Central memory CD8-positive, alpha-beta T cell (primary cell): ENCODE data around the gene PEMT.
"Not testable (repeated sequence)": the region's sequence is repeated elsewhere in the genome, so short reads cannot be mapped to it uniquely, and the experiment has no call there.

Experiments used
- ATAC-seq: fragments of 150-1000 bp; cut with Tn5 transposase; replicated peaks from 2 replicates; pipeline ENCODE4 v1.10.0; 2022; ENCODE audit warnings: mild to moderate bottlenecking, moderate FRiP score, moderate number of reproducible peaks; ENCODE audit not compliant: poor library complexity, severe bottlenecking; ENCODE audit errors: extremely low read depth
- DNase-seq, 2 donors: peaks; one replicate each; pipeline ENCODE4 v3.0.0; 2021; ENCODE audit warnings: low spot score in 2 of 2
- H3K27ac Mint-ChIP-seq: one replicate; pipeline ENCODE4 v1.8.0; 2022; ENCODE audit warnings: low read depth, mild to moderate bottlenecking, moderate library complexity, mixed read lengths
- H3K27me3 Mint-ChIP-seq: one replicate; pipeline ENCODE4 v1.8.0; 2022; ENCODE audit warnings: mixed read lengths
- H3K36me3 Mint-ChIP-seq: one replicate; pipeline ENCODE4 v1.8.0; 2022; ENCODE audit warnings: mild to moderate bottlenecking, moderate library complexity, mixed read lengths; ENCODE audit not compliant: insufficient read depth
- H3K4me1 Mint-ChIP-seq: one replicate; pipeline ENCODE4 v1.8.0; 2022; ENCODE audit warnings: mixed read lengths
- H3K4me3 Mint-ChIP-seq: one replicate; pipeline ENCODE4 v1.8.0; 2022; ENCODE audit warnings: mild to moderate bottlenecking, moderate library complexity, mixed read lengths
- H3K9me3 Mint-ChIP-seq: one replicate; pipeline ENCODE4 v1.8.0; 2022; ENCODE audit warnings: mixed read lengths

The PEMT gene

DNA sequence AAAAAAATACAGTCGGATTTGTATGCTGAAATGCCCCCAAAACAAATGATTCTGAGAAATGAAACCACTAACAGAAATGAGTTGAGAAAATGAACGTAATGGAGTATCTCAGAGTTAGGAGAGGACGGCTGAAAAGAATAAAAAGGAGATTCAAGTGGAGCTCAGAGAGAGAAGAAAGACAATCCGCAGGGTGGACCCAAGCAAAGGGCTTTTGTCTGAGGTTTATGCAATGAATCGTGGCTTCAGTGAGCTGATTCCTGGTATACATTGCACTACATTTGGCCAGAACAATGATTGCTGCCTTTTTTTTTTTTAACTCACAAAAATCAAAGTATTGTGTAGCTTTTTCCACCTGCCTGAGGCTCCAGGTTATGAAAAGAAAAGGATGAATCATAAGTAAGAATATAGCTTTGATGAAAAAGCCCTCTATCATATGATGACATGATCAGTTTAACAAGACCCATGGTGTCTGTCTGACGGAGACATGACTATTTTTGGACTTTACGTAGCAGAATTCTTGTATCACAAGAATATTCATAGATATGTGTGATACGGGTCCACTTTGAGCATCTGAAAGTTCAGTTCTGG, 119.1 kb downstream of the PEMT start:
- Mint-ChIP-seq H3K9me3 (no peaks in the 10 kb centered on the region), H3K27me3 (peaks cover 60% of the 10 kb centered on the region), H3K4me3 (no peak overlapping the region), H3K27ac (no peak overlapping the region), H3K36me3 (peaks cover 12% of the 10 kb centered on the region), H3K4me1 (peaks cover 14% of the 10 kb centered on the region)
- ATAC-seq (no peak), DNase-seq (no peak)

GRCh38 chr17:17469996-17470395, 121.5 kb downstream of the PEMT start:
- Mint-ChIP-seq H3K27me3 (peaks cover 77% of the 10 kb centered on the region), H3K9me3 (no peaks in the 10 kb centered on the region), H3K4me3 (no peak overlapping the region), H3K4me1 (no peaks in the 10 kb centered on the region), H3K36me3 (no peaks in the 10 kb centered on the region), H3K27ac (no peak overlapping the region)
- DNase-seq (no peak), ATAC-seq (no peak)

- Mint-ChIP-seq H3K27me3 (peaks cover 83% of the 10 kb centered on the region), H3K4me3 (no peak overlapping the region), H3K27ac (no peak overlapping the region), H3K9me3 (no peaks in the 10 kb centered on the region), H3K36me3 (no peaks in the 10 kb centered on the region), H3K4me1 (no peaks in the 10 kb centered on the region)
- no peak for DNase-seq
- ATAC-seq, result no peak
Measured at GRCh38 chr17:17469358-17469757, 122.2 kb downstream of the PEMT start.

GRCh38 chr17:17468217-17469010, 123.1 kb downstream of the PEMT start:
- no peak for DNase-seq

DNA sequence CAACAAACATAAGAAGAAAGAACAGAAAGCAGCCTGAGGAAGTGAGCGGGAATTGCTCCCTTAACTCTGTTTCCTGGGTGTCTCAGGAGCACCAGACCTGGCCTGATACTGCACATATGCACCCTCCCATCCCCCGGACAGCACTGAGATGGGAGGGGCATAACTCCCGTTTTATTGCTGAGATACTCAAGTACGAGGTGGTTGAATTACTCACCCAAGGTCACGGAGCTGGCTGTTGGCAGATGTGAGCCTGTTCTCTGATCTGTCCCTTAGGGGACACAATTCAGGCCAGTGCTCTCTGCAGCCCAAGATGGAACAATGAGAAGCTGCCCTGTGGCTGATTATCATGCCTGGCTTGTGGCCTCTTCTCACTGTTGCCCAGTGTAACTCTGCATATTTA, 123.8 kb downstream of the PEMT start:
- no peak for ATAC-seq
- Mint-ChIP-seq H3K9me3 (no peaks in the 10 kb centered on the region), H3K4me3 (no peak overlapping the region), H3K36me3 (no peaks in the 10 kb centered on the region), H3K27me3 (peaks cover 82% of the 10 kb centered on the region), H3K4me1 (no peaks in the 10 kb centered on the region), H3K27ac (no peak overlapping the region)
- no peak for DNase-seq

More at GRCh38 chr17:17468217-17469010, 123.1 kb downstream of the PEMT start:
- H3K4me1 Mint-ChIP-seq, result no peaks in the 10 kb centered on the region
- H3K4me3 Mint-ChIP-seq, result no peak overlapping the region
- H3K27ac Mint-ChIP-seq, result no peak overlapping the region
- no peaks in the 10 kb centered on the region for H3K9me3 Mint-ChIP-seq
- H3K27me3 Mint-ChIP-seq, result peaks cover 89% of the 10 kb centered on the region
- H3K36me3 Mint-ChIP-seq, result no peaks in the 10 kb centered on the region
- ATAC-seq, result no peak

- Mint-ChIP-seq H3K9me3 (no peaks in the 10 kb centered on the region), H3K4me1 (no peaks in the 10 kb centered on the region), H3K4me3 (no peak overlapping the region), H3K36me3 (no peaks in the 10 kb centered on the region), H3K27me3 (peaks cover 75% of the 10 kb centered on the region), H3K27ac (no peak overlapping the region)
- ATAC-seq, result no peak
- no peak for DNase-seq
Measured at GRCh38 chr17:17467016-17467415, 124.5 kb downstream of the PEMT start.

GRCh38 chr17:17466511-17466910, 125.0 kb downstream of the PEMT start:
- no peak for DNase-seq
- Mint-ChIP-seq H3K4me1 (no peaks in the 10 kb centered on the region), H3K4me3 (no peak overlapping the region), H3K36me3 (no peaks in the 10 kb centered on the region), H3K27me3 (peaks cover 70% of the 10 kb centered on the region), H3K27ac (no peak overlapping the region), H3K9me3 (no peaks in the 10 kb centered on the region)
- no peak for ATAC-seq

DNA sequence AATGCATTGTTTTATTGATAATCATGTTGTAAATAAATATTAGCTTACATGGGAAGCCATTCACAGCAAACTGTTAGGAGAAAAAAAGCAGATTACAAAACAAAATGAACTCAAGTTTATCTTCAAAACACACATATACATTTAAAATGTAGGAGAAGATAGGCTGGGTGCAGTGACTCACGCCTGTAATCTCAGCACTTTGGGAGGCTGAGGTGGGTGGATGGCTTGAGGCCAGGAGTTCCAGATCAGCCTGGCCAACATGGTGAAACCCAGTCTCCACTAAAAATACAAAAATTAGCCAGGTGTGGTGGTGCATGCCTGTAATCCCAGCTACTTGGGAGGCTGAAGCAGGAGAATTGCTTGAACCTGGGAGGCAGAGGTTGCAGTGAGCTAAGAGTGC, 125.6 kb downstream of the PEMT start:
- H3K27ac Mint-ChIP-seq, H3K36me3 Mint-ChIP-seq, H3K9me3 Mint-ChIP-seq, DNase-seq, ATAC-seq, H3K4me1 Mint-ChIP-seq, H3K4me3 Mint-ChIP-seq: not testable (repeated sequence)
- peaks cover 63% of the 10 kb centered on the region for H3K27me3 Mint-ChIP-seq

DNA sequence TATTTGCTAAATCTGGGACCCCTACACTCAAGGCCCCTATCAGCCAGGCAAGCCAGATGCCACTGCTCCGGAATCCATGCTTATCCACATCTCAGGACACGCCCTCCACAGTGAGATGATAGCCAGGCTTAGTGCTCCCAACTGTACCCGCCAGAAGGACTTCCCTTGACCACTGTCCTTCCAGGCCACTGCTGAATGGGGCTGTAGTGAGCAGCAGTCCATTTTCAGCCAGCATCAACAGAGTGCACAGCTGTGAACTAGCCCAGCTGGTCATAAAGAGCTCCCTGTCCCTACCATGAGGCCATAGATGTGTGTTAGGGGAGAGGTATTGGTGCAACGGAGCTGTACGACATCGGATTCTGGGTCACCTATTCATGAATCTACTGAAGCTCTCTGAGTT, 127.7 kb downstream of the PEMT start:
- peaks cover 7% of the 10 kb centered on the region for H3K9me3 Mint-ChIP-seq
- H3K27ac Mint-ChIP-seq, result no peak overlapping the region
- no peaks in the 10 kb centered on the region for H3K4me1 Mint-ChIP-seq
- H3K27me3 Mint-ChIP-seq, result peaks cover 44% of the 10 kb centered on the region
- DNase-seq (no peak), ATAC-seq (no peak)
- H3K4me3 Mint-ChIP-seq, result no peak overlapping the region
- peaks cover 1% of the 10 kb centered on the region for H3K36me3 Mint-ChIP-seq

DNA sequence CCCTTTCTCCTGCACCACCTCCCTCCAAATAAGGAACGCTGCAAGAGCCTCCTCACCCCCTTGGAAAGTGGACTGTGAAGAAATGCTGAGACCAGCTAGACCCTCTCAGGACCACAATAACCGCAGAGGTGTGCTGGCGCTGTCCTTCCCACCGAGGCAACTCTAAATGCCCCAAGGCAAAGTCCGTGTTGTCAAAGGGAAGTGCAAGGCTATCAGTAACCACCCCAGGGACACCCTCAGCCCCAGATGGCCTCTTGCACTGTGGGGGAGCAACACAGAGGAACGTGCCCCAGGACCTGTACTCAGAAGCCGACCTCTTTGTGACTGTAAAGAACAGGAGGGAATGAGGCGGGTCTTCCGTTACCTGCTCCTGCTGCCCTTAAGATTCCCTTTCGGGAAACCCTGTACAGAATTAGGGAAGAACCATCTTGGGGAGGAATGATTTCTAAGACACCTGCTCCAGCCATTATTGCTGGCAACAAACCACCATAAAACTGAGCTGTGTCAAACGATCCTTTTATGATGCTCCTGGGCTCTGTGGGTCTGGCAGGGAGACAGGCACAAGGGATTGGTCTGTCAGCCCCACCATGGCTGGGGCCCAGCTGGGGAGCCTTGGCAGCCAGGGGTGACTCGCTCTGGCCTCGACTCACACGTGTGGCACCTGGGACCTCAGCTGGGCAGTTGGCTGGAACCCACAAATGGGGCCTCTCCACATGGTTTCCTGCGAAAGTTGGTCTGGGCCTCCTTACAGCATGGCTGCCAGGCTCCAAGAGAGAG, 129.3 kb downstream of the PEMT start:
- Mint-ChIP-seq H3K4me1 (no peaks in the 10 kb centered on the region), H3K4me3 (no peak overlapping the region), H3K9me3 (peaks cover 7% of the 10 kb centered on the region), H3K36me3 (peaks cover 1% of the 10 kb centered on the region), H3K27me3 (peaks cover 28% of the 10 kb centered on the region), H3K27ac (no peak overlapping the region)
- DNase-seq (no peak), ATAC-seq (no peak)

DNA sequence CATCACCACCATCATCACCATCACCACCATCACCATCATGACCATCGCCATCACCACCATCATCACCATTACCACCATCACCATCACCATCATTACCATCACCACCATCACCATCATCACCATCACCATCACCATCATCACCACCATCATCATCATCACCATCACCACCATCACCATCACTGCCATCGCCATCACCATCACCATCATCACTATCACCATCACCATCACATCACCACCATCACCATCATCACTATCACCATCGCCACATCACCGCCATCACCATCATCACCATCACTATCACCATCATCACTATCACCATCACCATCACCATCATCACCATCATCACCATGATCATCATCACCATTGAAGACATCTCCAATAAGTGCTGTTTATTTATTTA, 131.5 kb downstream of the PEMT start:
- DNase-seq, result no peak
- ATAC-seq, result no peak
- peaks cover 1% of the 10 kb centered on the region for H3K36me3 Mint-ChIP-seq
- peaks cover 7% of the 10 kb centered on the region for H3K9me3 Mint-ChIP-seq
- no peaks in the 10 kb centered on the region for H3K4me1 Mint-ChIP-seq
- peaks cover 13% of the 10 kb centered on the region for H3K27me3 Mint-ChIP-seq
- H3K4me3 Mint-ChIP-seq, result no peak overlapping the region
- no peak overlapping the region for H3K27ac Mint-ChIP-seq

- peaks cover 1% of the 10 kb centered on the region for H3K36me3 Mint-ChIP-seq
- ATAC-seq, result no peak
- no peak overlapping the region for H3K4me3 Mint-ChIP-seq
- DNase-seq, result no peak
- no peak overlapping the region for H3K27ac Mint-ChIP-seq
- H3K9me3 Mint-ChIP-seq, result peaks cover 7% of the 10 kb centered on the region
- H3K4me1 Mint-ChIP-seq, result no peaks in the 10 kb centered on the region
- H3K27me3 Mint-ChIP-seq, result no peaks in the 10 kb centered on the region
Measured at GRCh38 chr17:17457680-17458079, 133.8 kb downstream of the PEMT start.

DNA sequence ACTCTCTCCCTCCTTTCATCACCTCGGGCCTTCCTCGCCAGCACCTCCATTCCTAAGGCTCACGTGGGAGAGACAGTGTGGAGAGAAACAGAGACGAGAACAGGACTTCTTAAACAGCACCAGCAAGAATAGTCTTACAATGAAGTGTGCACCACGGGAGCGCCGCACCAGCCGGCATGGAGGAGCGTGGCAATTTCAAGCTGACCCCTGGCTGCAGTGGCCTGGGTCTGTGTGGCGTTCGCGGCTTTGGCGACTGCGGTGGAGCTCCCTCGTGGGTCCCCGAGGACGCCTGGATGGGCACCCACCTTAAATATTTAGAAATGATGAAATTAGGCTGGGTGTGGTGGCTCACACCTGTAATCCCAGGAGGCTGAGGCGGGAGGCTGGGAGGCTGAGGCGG, 135.3 kb downstream of the PEMT start:
- H3K4me3 Mint-ChIP-seq, result no peak overlapping the region
- H3K27me3 Mint-ChIP-seq, result no peaks in the 10 kb centered on the region
- no peak overlapping the region for H3K27ac Mint-ChIP-seq
- H3K36me3 Mint-ChIP-seq, result peaks cover 2% of the 10 kb centered on the region
- ATAC-seq, result no peak
- no peaks in the 10 kb centered on the region for H3K4me1 Mint-ChIP-seq
- peaks cover 7% of the 10 kb centered on the region for H3K9me3 Mint-ChIP-seq
- no peak for DNase-seq
